BJ (cell line): ENCODE data around the gene PRSS38. TPM values are rescaled to one million over a fixed set of nuclear protein-coding genes. Genes with fewer than 3 reads are reported as not detected.

Experiments
- CTCF ChIA-PET: fragments of 350-600 bp; formaldehyde crosslinking; extraction: SDS; loops from one replicate; lab custom pipeline; 2021; ENCODE audit warnings: antibody characterized with exemption, inconsistent platforms; lab: Yijun Ruan, JAX
- POLR2A ChIA-PET: fragments of 300-600 bp; sonication (Branson Sonifier 250); formaldehyde crosslinking; extraction: SDS; loops from one replicate; lab custom pipeline; 2021; ENCODE audit warnings: antibody characterized with exemption; lab: Charles Lee
- DNase-seq: peaks from one replicate; pipeline ENCODE4 v3.0.0-alpha.2; 2011; ENCODE audit warnings: low read depth
- H3K27me3 ChIP-seq: 2 replicates; pipeline ENCODE4 v1.6.0; 2011; ENCODE audit warnings: low read length; ENCODE audit not compliant: control insufficient read depth, insufficient read depth
- H3K36me3 ChIP-seq: 2 replicates; pipeline ENCODE4 v1.5.1; 2011; ENCODE audit warnings: low read length; ENCODE audit not compliant: control insufficient read depth, insufficient read depth
- H3K4me3 ChIP-seq: 2 replicates; pipeline ENCODE4 v1.5.1; 2011; ENCODE audit warnings: low read depth, mild to moderate bottlenecking, control low read depth, low read length
- polyA plus RNA-seq: library from polyadenylated mRNA; depleted of rRNA; stranded (reverse); fragments of >200 nt; gene quantifications from 2 replicates; pipeline ENCODE4 v1.2.3, GENCODE V29; 2011
- TF ChIP-seq, protein P1 (sequence below): IDR thresholded peaks from 2 replicates; pipeline ENCODE4 v1.5.1; 2011; ENCODE audit warnings: low read depth, mild to moderate bottlenecking, control low read depth, inconsistent platforms, low read length, moderate library complexity; ENCODE audit not compliant: insufficient read depth

The PRSS38 gene
- polyA plus RNA-seq, 1 experiment = not detected

DNA sequence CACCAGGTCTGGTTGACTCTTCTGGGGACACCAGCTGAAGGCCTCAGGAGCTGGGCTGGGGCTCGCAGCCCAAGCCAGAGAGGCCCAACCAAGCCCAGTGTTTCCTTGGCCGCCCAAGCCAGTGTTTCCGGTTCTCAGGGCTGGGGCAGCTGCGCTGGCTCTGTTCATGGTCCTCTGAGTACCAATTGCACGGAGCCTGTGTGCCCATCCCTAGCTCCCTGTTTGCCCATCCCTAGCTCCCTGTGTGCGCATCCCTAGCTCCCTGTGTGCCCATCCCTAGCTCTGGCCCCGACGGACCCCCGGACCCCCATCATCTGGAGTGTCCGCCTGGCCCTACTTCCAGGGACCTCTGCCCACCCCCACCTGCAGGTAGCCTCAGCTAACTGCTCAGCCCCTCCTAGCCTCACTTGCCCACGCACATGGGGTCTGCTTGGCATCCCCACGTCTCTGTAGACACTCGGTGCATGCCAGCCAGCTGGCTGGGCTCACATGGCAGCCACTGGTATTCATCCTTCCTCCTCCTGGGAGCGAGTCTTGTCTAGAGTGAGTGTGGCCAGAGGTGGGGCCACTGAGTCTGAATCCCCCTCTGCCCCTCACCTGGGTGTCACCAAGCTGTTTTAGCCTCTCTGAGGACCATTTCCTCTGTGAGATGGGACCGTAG lies 68.3 kb downstream of the PRSS38 start:
- POLR2A ChIA-PET = no interaction called here

DNA sequence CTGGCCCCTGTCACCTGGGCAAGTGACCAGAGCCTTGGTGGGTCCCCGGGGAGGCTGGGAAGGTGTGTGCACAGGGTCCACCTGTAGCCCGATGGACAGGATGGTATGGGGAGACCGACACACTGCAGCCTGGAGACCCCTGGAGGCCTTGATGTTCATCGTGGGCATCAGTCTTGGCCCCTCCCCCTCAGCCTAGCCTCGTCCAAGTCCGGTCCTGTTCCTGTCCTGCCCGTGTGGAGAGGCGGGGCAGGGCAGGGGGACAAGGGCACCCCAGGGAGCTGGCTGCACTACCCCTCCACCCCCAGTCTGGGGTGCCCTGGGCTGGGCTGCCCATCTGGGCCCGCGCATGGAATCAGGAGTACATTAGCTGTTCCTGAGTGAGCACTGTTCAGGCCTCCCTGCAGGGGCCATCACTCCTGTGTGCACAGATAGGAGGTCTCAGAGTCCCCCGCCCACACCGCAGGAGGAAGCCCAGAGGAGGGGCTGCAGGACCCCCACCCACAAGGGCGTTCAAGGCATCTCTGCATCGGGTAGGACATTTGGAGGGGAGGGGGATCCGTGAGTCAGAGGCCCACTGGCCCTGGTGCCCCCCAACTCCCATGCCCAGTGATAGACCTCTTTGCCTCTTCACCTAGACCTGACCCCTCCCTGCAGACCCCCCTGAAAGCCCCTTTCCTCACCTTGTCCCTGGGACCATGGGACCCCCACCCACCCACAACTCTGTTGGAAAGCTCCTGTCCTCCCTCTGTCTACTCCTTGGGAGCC lies 69.1 kb downstream of the PRSS38 start:
- no peak overlapping the region for H3K4me3 ChIP-seq
- H3K27me3 ChIP-seq = no peaks in the 10 kb centered on the region; the same call in 1 of the 2 replicates
- POLR2A ChIA-PET = no interaction called here
- no peak for DNase-seq
- TF ChIP-seq, protein P1, sequence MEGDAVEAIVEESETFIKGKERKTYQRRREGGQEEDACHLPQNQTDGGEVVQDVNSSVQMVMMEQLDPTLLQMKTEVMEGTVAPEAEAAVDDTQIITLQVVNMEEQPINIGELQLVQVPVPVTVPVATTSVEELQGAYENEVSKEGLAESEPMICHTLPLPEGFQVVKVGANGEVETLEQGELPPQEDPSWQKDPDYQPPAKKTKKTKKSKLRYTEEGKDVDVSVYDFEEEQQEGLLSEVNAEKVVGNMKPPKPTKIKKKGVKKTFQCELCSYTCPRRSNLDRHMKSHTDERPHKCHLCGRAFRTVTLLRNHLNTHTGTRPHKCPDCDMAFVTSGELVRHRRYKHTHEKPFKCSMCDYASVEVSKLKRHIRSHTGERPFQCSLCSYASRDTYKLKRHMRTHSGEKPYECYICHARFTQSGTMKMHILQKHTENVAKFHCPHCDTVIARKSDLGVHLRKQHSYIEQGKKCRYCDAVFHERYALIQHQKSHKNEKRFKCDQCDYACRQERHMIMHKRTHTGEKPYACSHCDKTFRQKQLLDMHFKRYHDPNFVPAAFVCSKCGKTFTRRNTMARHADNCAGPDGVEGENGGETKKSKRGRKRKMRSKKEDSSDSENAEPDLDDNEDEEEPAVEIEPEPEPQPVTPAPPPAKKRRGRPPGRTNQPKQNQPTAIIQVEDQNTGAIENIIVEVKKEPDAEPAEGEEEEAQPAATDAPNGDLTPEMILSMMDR = no peak
- H3K36me3 ChIP-seq = no peaks in the 10 kb centered on the region
- CTCF ChIA-PET = no interaction called here

More for the DNA sequence above, 68.3 kb downstream of the PRSS38 start:
- Histone ChIP-seq H3K36me3 (no peaks in the 10 kb centered on the region), H3K4me3 (no peak overlapping the region), H3K27me3 (no peaks in the 10 kb centered on the region; the same call in 1 of the 2 replicates)
- CTCF ChIA-PET = no interaction called here
- DNase-seq = no peak
- TF ChIP-seq, protein P1 = no peak

DNA sequence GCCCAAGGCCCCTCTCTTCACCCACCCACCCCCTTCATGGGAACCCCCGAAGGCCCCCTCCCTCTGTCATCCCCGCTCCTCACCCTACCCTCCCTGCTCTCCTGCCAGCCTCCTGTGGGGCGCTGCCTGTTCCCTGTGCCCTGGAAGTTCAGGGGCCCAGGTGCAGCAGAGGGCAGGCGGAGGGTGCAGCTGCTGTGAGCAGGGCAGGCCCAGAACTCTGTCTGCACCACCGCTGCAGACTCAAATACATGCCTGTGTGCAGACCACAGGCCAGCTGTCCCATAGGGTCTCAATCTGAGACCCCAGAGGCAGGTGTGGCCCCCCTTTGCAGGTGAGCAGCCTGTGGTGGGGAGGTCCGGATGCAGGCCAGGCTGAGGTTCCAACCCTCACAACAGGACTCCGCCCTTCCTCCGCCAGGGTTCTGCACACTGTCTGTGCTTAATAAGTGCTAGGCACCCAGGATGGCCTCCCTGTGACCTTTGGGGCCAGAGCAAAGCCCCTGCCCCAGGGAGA lies 69.7 kb downstream of the PRSS38 start:
- POLR2A ChIA-PET = no interaction called here
- no peak overlapping the region for H3K4me3 ChIP-seq
- no peak for DNase-seq
- no peaks in the 10 kb centered on the region for H3K36me3 ChIP-seq
- CTCF ChIA-PET = interaction anchor here (2.0 kb wide), 1 partner anchor 96 kb away, joined by 4 read pairs; no protein-coding TSS in a partner anchor
- no peaks in the 10 kb centered on the region; the same call in 1 of the 2 replicates for H3K27me3 ChIP-seq
- TF ChIP-seq, protein P1 = no peak

DNA sequence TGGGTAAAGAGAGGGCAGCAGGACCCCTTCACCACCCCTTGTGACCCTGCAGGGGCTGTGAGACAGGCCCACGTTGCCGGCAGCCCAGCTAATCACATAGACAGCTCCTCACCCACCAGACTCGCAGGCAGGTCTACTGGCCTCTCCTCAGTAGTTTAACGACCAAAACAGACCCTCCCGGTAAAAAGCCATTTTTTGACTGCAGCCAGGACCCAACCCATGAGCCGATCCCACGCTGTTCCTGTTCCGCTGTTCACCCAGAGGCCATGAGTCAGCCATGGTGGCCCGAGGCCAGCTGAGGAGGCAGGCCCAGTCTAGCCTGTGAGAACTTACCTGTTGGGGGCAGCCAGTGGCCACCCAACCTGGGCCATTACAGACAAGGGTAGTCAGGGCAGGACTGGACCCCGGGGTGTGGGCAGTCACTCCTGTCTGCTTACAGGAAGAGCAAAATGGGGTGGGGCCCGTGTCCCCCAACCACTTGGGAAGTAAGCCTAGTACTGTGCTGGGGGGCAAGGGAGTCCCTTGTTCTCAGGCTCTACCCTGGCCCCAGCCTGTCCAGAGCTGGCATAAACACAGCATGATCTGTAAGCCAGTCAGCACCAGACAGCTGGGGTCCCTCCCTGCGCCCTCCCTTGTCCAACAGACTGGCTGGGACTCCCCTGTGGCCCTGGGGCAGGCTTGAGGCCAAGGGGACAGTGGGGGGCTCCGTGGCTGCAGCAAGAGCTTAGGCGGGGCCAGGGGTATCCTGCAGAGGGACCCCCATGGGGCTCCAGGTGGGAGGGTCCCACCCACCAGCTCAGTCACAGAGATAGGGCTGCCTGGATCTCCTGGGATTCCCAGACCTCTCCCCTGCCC lies 70.4 kb downstream of the PRSS38 start:
- TF ChIP-seq, protein P1 = no peak
- ChIA-PET POLR2A (no interaction called here), CTCF (interaction anchor here (0.6 to 2.0 kb wide), 3 partner anchors 62 to 235 kb away, joined by 3 to 4 read pairs (median 3); partner anchors contain the start of gene WNT9A)
- no peak for DNase-seq
- Histone ChIP-seq H3K27me3 (no peaks in the 10 kb centered on the region; the same call in 1 of the 2 replicates), H3K36me3 (no peaks in the 10 kb centered on the region), H3K4me3 (no peak overlapping the region)
